Karpas-422 (cell line): Measurements from ENCODE around the gene SNX19. TPM values are rescaled to one million over a fixed set of nuclear protein-coding genes. Genes with fewer than 3 reads are reported as not detected.
A peak's percentile ranks its signal among the peaks of the same experiment; 100 is the strongest.

Source experiments
- DNase-seq: peaks from one replicate; pipeline ENCODE4 v3.0.0-alpha.2; 2015
- H2AFZ ChIP-seq: fragments of 200-600 bp; sonication (generic); 2 replicates; pipeline ENCODE4 v1.6.1; 2014; ENCODE audit warnings: antibody characterized with exemption, low read length, mixed read lengths
- H3K27ac ChIP-seq: fragments of 200-600 bp; sonication (generic); 2 replicates; pipeline ENCODE4 v1.5.1; 2014; ENCODE audit warnings: mild to moderate bottlenecking, low read length, moderate library complexity
- H3K27me3 ChIP-seq: fragments of 200-600 bp; sonication (generic); 2 replicates; pipeline ENCODE4 v1.6.1; 2014; ENCODE audit warnings: low read length, mixed read lengths
- H3K36me3 ChIP-seq: fragments of 200-600 bp; sonication (generic); 2 replicates; pipeline ENCODE4 v1.6.1; 2014; ENCODE audit warnings: low read length, mixed read lengths; ENCODE audit not compliant: insufficient read depth
- H3K4me1 ChIP-seq: fragments of 200-600 bp; sonication (generic); 2 replicates; pipeline ENCODE4 v1.6.1; 2014; ENCODE audit warnings: mild to moderate bottlenecking, low read length, mixed read lengths
- H3K4me2 ChIP-seq: fragments of 200-600 bp; sonication (generic); 2 replicates; pipeline ENCODE4 v1.6.1; 2014; ENCODE audit warnings: low read length, low read depth, mild to moderate bottlenecking; ENCODE audit not compliant: poor library complexity, severe bottlenecking
- H3K4me3 ChIP-seq: fragments of 200-600 bp; sonication (generic); 2 replicates; pipeline ENCODE4 v1.5.1; 2014; ENCODE audit warnings: mild to moderate bottlenecking, antibody characterized with exemption, low read length, mixed read lengths
- H3K79me2 ChIP-seq: fragments of 200-600 bp; sonication (generic); 2 replicates; pipeline ENCODE4 v1.6.1; 2014; ENCODE audit warnings: mild to moderate bottlenecking, low read length, mixed read lengths
- H3K9ac ChIP-seq: fragments of 200-600 bp; sonication (generic); 2 replicates; pipeline ENCODE4 v1.6.0; 2014; ENCODE audit warnings: low read length
- H3K9me2 ChIP-seq: fragments of 200-600 bp; sonication (generic), shearing (Covaris generic); replicated peaks from 2 replicates; pipeline ENCODE4 v1.6.0; 2014; ENCODE audit warnings: mild to moderate bottlenecking, low read length, moderate library complexity; ENCODE audit not compliant: insufficient read depth
- H3K9me3 ChIP-seq: fragments of 300-700, 200-600 bp; sonication (generic); 2 replicates; pipeline ENCODE4 v1.6.1; 2014; ENCODE audit warnings: low read length, mixed read lengths
- H4K20me1 ChIP-seq: fragments of 200-600 bp; sonication (generic); 2 replicates; pipeline ENCODE4 v1.6.1; 2014; ENCODE audit warnings: mild to moderate bottlenecking, antibody characterized with exemption, low read length, low read depth; ENCODE audit not compliant: insufficient read depth
- total RNA-seq: library from RNA; depleted of rRNA; stranded (reverse); fragments of >200 nt; shearing (Covaris generic); gene quantifications from 2 replicates; pipeline ENCODE4 v1.2.3, GENCODE V29; 2014; ENCODE audit warnings: low replicate concordance; rRNA removed

SNX19 gene, protein sequence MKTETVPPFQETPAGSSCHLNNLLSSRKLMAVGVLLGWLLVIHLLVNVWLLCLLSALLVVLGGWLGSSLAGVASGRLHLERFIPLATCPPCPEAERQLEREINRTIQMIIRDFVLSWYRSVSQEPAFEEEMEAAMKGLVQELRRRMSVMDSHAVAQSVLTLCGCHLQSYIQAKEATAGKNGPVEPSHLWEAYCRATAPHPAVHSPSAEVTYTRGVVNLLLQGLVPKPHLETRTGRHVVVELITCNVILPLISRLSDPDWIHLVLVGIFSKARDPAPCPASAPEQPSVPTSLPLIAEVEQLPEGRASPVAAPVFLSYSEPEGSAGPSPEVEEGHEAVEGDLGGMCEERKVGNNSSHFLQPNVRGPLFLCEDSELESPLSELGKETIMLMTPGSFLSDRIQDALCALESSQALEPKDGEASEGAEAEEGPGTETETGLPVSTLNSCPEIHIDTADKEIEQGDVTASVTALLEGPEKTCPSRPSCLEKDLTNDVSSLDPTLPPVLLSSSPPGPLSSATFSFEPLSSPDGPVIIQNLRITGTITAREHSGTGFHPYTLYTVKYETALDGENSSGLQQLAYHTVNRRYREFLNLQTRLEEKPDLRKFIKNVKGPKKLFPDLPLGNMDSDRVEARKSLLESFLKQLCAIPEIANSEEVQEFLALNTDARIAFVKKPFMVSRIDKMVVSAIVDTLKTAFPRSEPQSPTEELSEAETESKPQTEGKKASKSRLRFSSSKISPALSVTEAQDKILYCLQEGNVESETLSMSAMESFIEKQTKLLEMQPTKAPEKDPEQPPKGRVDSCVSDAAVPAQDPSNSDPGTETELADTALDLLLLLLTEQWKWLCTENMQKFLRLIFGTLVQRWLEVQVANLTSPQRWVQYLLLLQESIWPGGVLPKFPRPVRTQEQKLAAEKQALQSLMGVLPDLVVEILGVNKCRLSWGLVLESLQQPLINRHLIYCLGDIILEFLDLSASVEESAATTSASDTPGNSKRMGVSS
- total RNA-seq: 23.2 and 30.7 TPM in 2 replicates

DNA sequence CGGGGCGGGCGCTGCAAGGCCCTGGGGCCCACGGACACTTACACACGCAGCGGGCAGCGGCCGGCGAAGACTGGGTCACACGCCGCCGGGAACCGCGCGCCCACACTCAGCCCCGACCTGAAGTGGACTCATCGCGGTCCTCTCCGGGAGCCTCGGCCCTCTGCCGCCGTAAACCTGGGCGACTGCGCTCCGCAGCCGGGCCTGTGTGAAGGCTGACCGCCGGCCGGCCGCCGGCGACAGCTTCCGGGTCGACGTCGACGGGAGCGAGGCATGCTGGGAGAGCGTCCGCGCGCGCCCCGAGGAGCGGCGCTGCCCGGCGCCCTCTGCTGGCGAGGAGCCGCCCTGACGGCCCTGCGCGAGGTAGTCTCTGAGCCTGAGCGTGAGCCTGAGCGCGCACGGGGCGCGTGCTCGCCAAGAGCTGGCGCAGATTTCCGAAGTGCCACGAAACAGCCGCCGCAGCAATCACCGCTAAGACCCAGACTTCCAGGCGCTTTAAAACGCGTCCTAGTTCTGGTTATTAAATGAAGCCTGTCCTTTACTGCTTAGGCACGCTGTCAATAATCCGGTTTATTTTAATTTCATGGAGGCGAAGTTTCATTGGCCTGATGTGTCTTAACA, at the start of gene SNX19:
SNX19 (minus strand) TSS at position 242 of the 618 bp plus-strand sequence. CDS start 540 bp downstream, outside the sequence.
- no peaks in the 10 kb centered on the region for H4K20me1 ChIP-seq
- H2AFZ ChIP-seq: peak within 1 kb of the TSS; percentile 62
- peak within 1 kb of the TSS; percentile 80 for H3K4me3 ChIP-seq
- H3K9me2 ChIP-seq: no peaks in the 10 kb centered on the region
- H3K4me1 ChIP-seq: peaks cover 14% of the 10 kb centered on the region
- H3K36me3 ChIP-seq: no peaks in the 10 kb centered on the region
- H3K9me3 ChIP-seq: no peaks in the 10 kb centered on the region
- peak within 1 kb of the TSS; percentile 78 for H3K4me2 ChIP-seq
- H3K27me3 ChIP-seq: no peaks in the 10 kb centered on the region
- H3K27ac ChIP-seq: no peak within 1 kb of the TSS
- DNase-seq: peak; percentile 92
- H3K79me2 ChIP-seq: peaks cover 34% of the 10 kb centered on the region
- peak within 1 kb of the TSS; percentile 89 for H3K9ac ChIP-seq

DNA sequence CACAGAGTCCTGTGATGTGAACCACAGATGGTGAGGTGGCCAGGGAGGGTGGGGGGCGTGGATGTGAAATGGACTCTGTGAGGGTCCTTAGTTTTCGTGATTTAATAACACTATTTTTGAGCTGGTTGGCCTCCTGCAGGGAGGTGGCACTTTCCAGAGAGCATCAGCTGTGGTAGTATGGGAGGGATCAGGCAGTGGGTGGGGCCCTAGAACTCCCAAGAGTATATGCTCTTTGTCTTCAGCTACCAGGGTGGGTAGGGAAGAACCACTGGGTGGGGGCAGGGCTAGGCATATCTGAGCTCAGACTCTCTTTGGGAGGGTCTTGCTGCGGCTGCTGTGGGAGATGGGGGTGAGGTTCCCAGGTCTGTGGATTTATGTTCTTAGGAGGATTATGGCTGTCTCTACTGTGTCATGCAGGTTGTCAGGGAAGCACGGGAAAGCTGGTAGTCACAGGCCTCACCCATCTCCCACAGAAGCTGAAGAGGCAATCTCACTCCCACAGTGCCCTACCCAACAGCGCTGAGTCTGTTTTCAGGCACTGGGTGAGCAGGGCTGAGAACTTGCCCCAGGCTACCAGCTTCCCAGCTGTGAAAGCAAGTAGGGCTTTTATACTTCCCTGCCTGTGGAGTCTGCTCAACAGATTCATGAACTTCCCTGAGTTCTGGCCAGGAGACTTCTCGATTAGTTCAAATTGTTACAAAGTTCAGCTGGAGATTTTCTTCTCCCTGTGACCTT, 47.9 kb upstream of the SNX19 start:
- no peaks in the 10 kb centered on the region for H3K9me3 ChIP-seq
- no peaks in the 10 kb centered on the region for H3K27me3 ChIP-seq
- no peaks in the 10 kb centered on the region for H3K79me2 ChIP-seq
- no peak overlapping the region for H3K27ac ChIP-seq
- H2AFZ ChIP-seq: no peak overlapping the region
- no peaks in the 10 kb centered on the region for H3K36me3 ChIP-seq
- H3K4me1 ChIP-seq: no peaks in the 10 kb centered on the region
- no peak for DNase-seq
- H3K4me2 ChIP-seq: no peak overlapping the region
- H4K20me1 ChIP-seq: no peaks in the 10 kb centered on the region
- H3K9ac ChIP-seq: no peak overlapping the region
- H3K9me2 ChIP-seq: no peaks in the 10 kb centered on the region
- H3K4me3 ChIP-seq: no peak overlapping the region

DNA sequence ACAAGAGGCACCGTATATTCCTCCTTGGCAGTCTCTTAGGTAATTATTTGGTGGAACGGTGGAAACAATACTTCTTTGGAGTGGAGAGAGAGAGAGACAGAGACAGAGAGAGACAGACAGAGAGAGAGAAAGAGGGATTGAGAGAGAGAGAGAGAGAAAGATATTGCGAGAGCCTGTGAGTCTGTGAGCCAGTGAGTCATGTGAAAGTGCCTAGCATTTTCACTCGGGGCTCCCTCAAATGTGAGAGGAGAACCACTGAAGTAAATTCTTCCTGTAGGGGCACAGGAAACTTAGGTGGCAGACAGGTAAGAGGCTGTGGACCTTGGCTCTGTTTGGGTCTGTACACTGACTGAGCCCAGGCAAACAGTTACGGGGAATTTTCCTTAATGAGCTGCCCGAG, 31.6 kb upstream of the SNX19 start:
- Histone ChIP-seq H2AFZ (no peak overlapping the region), H3K9me2 (no peaks in the 10 kb centered on the region), H3K79me2 (no peaks in the 10 kb centered on the region), H3K27me3 (no peaks in the 10 kb centered on the region), H3K9me3 (no peaks in the 10 kb centered on the region), H3K27ac (no peak overlapping the region), H3K4me3 (no peak overlapping the region), H3K4me1 (no peaks in the 10 kb centered on the region), H4K20me1 (no peaks in the 10 kb centered on the region), H3K4me2 (no peak overlapping the region), H3K9ac (no peak overlapping the region), H3K36me3 (no peaks in the 10 kb centered on the region)
- no peak for DNase-seq

DNA sequence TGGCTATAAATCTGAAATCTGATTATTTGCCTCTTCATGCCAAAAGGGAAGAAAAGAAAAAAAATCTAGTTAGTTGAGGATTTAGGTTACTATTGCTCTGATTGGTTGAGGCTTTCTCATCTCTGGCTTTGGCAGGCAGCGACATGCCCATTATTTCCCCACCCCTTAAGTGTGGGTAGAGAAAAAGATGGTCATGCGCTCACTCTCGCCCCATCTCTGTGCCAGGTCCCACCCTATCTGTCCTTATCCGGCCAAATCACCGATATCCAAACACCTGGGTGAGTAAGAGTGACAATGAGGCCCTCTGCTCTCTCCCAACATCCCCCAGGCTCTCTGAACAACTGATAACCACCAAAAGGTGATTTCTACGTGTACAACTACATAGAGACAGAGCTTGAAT, 31.2 kb upstream of the SNX19 start:
- no peak overlapping the region for H3K9ac ChIP-seq
- no peaks in the 10 kb centered on the region for H3K9me2 ChIP-seq
- no peaks in the 10 kb centered on the region for H4K20me1 ChIP-seq
- no peak overlapping the region for H2AFZ ChIP-seq
- no peak overlapping the region for H3K4me3 ChIP-seq
- no peak overlapping the region for H3K4me2 ChIP-seq
- H3K79me2 ChIP-seq: no peaks in the 10 kb centered on the region
- H3K9me3 ChIP-seq: no peaks in the 10 kb centered on the region
- no peak for DNase-seq
- H3K27ac ChIP-seq: no peak overlapping the region
- H3K36me3 ChIP-seq: no peaks in the 10 kb centered on the region
- H3K27me3 ChIP-seq: no peaks in the 10 kb centered on the region
- H3K4me1 ChIP-seq: no peaks in the 10 kb centered on the region

DNA sequence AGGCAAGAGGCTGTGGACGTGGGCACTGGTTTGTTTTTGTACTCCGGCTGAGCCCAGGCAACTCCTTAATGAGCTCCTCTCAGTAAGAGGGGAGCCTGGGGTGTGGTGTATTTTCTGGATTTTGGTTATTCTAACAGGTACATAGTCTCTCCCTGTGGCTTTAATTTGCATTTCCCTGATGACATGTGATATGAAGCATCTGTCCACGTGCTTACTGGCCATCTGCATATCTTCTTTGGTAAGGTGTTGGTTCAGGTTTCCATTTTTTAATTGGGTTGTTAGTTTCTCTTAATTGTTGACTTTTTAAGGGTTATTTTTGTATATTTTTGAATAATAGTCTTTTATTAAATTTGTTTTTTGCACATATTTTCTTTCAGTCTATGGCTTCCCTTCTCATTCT, 30.8 kb upstream of the SNX19 start:
- Histone ChIP-seq H3K4me3 (no peak overlapping the region), H3K36me3 (no peaks in the 10 kb centered on the region), H3K79me2 (no peaks in the 10 kb centered on the region), H3K27me3 (no peaks in the 10 kb centered on the region), H3K4me2 (no peak overlapping the region), H3K4me1 (no peaks in the 10 kb centered on the region), H3K9me2 (no peaks in the 10 kb centered on the region), H3K9me3 (no peaks in the 10 kb centered on the region), H4K20me1 (no peaks in the 10 kb centered on the region), H2AFZ (no peak overlapping the region), H3K27ac (no peak overlapping the region), H3K9ac (no peak overlapping the region)
- DNase-seq: no peak

DNA sequence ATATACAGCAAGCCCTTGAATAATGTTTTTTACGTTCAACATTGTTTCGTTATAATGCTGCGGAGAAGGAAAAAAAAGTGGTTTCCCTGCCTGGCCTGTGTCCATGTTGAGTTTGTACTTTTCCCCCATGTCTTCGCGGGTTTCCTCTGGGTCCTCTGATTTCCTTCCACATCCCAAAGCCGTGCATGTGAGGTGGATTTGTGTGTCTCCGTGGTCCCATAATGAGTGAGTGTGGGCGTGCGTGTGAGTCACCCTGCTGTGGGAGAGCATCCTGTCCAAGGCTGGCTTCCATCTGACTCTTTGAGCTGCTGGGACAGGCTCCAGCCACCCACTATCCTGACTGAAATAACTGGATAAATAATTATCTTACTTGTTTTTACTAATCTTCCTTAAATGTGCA, 29.6 kb upstream of the SNX19 start:
- Histone ChIP-seq H3K36me3 (no peaks in the 10 kb centered on the region), H3K9me2 (no peaks in the 10 kb centered on the region), H2AFZ (no peak overlapping the region), H3K27me3 (no peaks in the 10 kb centered on the region), H3K9me3 (no peaks in the 10 kb centered on the region), H3K4me1 (no peaks in the 10 kb centered on the region), H3K9ac (no peak overlapping the region), H4K20me1 (no peaks in the 10 kb centered on the region), H3K79me2 (no peaks in the 10 kb centered on the region), H3K27ac (no peak overlapping the region), H3K4me3 (no peak overlapping the region), H3K4me2 (no peak overlapping the region)
- DNase-seq: no peak

DNA sequence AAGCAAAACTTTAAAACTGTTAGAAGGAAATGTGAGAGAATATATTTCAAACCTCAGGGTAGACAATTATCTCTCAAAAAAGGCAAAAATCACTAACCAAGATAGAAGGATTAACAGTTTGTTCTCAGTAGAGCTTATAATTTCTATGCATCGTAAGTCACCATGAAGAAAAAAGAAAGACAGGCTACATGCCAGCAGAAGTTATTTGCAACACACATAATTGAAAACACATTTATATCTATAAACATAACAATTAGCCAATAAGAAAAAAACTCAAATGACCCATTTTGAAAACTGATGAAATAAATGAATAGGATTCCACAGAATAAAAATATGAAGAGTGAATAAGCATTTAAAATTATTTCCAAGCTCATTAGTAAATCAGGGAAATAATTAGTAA, 24.4 kb upstream of the SNX19 start:
- H3K9ac ChIP-seq: no peak overlapping the region
- H3K4me3 ChIP-seq: no peak overlapping the region
- no peaks in the 10 kb centered on the region for H3K4me1 ChIP-seq
- no peaks in the 10 kb centered on the region for H3K79me2 ChIP-seq
- H3K27me3 ChIP-seq: no peaks in the 10 kb centered on the region
- H3K9me3 ChIP-seq: no peaks in the 10 kb centered on the region
- no peaks in the 10 kb centered on the region for H4K20me1 ChIP-seq
- H3K36me3 ChIP-seq: no peaks in the 10 kb centered on the region
- no peaks in the 10 kb centered on the region for H3K9me2 ChIP-seq
- H2AFZ ChIP-seq: no peak overlapping the region
- H3K4me2 ChIP-seq: no peak overlapping the region
- no peak overlapping the region for H3K27ac ChIP-seq
- no peak for DNase-seq
